ENCODE results near the gene LMNTD1. TPM values are rescaled to one million over a fixed set of nuclear protein-coding genes. Genes with fewer than 3 reads are reported as not detected.

The LMNTD1 gene
- total RNA-seq, 1 experiment from 2014 or later, result not detected

- CTCF ChIA-PET, result no interaction called here
- H3K36me3 Mint-ChIP-seq, result 0 out of 2 replicates have a peak, but pooled peaks cover 3% of the 10 kb centered on the region
- H3K4me3 Mint-ChIP-seq, result no peak overlapping the region
- peaks cover 8% of the 10 kb centered on the region for H3K4me1 Mint-ChIP-seq
- TF ChIP-seq AR (CRISPR knock-in tag; IDR thresholded peaks at IDR 0.05), result no peak
- no peak for TF ChIP-seq ZNF219 (CRISPR knock-in tag; IDR thresholded peaks at IDR 0.05; ENCODE audit: borderline replicate concordance)
- no peak for TF ChIP-seq SMAD3 (CRISPR knock-in tag; IDR thresholded peaks at IDR 0.05; ENCODE audit: borderline replicate concordance)
- no peak for TF ChIP-seq CREM (CRISPR knock-in tag; IDR thresholded peaks at IDR 0.05)
- no peak for TF ChIP-seq MXD4 (CRISPR knock-in tag; IDR thresholded peaks at IDR 0.05; ENCODE audit: borderline replicate concordance)
- TF ChIP-seq ATF3 (CRISPR knock-in tag; conservative IDR thresholded peaks at IDR 0.05), result no peak
- TF ChIP-seq MYBL2 (CRISPR knock-in tag; IDR thresholded peaks at IDR 0.05), result no peak
- no peak for TF ChIP-seq GABPB1 (CRISPR knock-in tag; IDR thresholded peaks at IDR 0.05)
- TF ChIP-seq JUN (CRISPR knock-in tag; IDR thresholded peaks at IDR 0.05), result no peak
- H3K9me3 Mint-ChIP-seq, result peaks cover 16% of the 10 kb centered on the region
- no peak for ATAC-seq
- no peak for DNase-seq (ENCODE audit: low spot score)
- H3K27me3 Mint-ChIP-seq (ENCODE audit: low read depth), result peaks cover 38% of the 10 kb centered on the region
- H3K27ac Mint-ChIP-seq, result no peak overlapping the region
- POLR2A ChIA-PET, result no interaction called here
Measured at GRCh38 chr12:25496098-25496587, 56.9 kb downstream of the LMNTD1 start.

GRCh38 chr12:25495331-25496097 lies 57.6 kb downstream of the LMNTD1 start:
- TF ChIP-seq E2F1 (CRISPR knock-in tag; IDR thresholded peaks at IDR 0.05) (no peak), AFF4 (CRISPR knock-in tag; IDR thresholded peaks at IDR 0.05; ENCODE audit: borderline replicate concordance) (no peak), CBFB (CRISPR knock-in tag; IDR thresholded peaks at IDR 0.05; ENCODE audit: low read depth) (no peak), PRRX2 (CRISPR knock-in tag; IDR thresholded peaks at IDR 0.05) (no peak), EMX1 (CRISPR knock-in tag; IDR thresholded peaks at IDR 0.05) (no peak)
- peaks cover 11% of the 10 kb centered on the region for H3K4me1 Mint-ChIP-seq
- H3K27me3 Mint-ChIP-seq (ENCODE audit: low read depth), result peaks cover 44% of the 10 kb centered on the region
- ChIA-PET POLR2A (interaction anchor here (0.9 kb wide), 1 partner anchor 245 kb away, joined by 3 read pairs; the partner anchor contains the start of gene KRAS), CTCF (no interaction called here)
- H3K4me3 Mint-ChIP-seq, result no peak overlapping the region
- ATAC-seq (0 out of 2 replicates have a peak, but pooled peaks have one; percentile 30), DNase-seq (ENCODE audit: low spot score) (no peak)
- H3K27ac Mint-ChIP-seq, result no peak overlapping the region
- peaks cover 4% of the 10 kb centered on the region; the same call in 1 of the 2 replicates for H3K36me3 Mint-ChIP-seq
- H3K9me3 Mint-ChIP-seq, result peaks cover 17% of the 10 kb centered on the region

Measured in WTC11 (cell line).